H1 (cell line): ENCODE data around the gene UBE2E1. TPM values are rescaled to one million over a fixed set of nuclear protein-coding genes. Genes with fewer than 3 reads are reported as not detected.

Experiments used
- HDAC2 ChIP-seq, 2 experiments: fragments of 300-600 bp in 1 of 2; sonication (generic) in 1 of 2; IDR thresholded peaks; 2 replicates each; pipeline ENCODE4 v1.6.1; 2011 to 2012; ENCODE audit warnings: low read depth in 2 of 2, low read length in 2 of 2, mild to moderate bottlenecking in 2 of 2, moderate library complexity in 2 of 2, borderline replicate concordance in 1 of 2, inconsistent platforms in 1 of 2
- SP2 ChIP-seq: IDR thresholded peaks from 2 replicates; pipeline ENCODE4 v1.6.1; 2012; ENCODE audit warnings: mild to moderate bottlenecking, low read length, inconsistent platforms
- TAF7 ChIP-seq: optimal IDR thresholded peaks from 2 replicates; pipeline ENCODE3; 2011; ENCODE audit warnings: low read depth, mild to moderate bottlenecking, inconsistent platforms, low read length, moderate library complexity, borderline replicate concordance
- polyA plus RNA-seq, 7 experiments: library from polyadenylated mRNA; depleted of rRNA in 3 of 7; stranded (reverse) in 5 of 7; unstranded in 2 of 7; fragments of >200 nt in 5 of 7; fragments of 200-250 nt in 2 of 7; gene quantifications; 1 replicate in 5 of 7; 2 replicates in 1 of 7; 4 replicates in 1 of 7; pipeline versions ENCODE4 v1.2.1 to v1.2.3, GENCODE V29; 2011 to 2013; ENCODE audit warnings: missing spikeins in 2 of 7, mixed read lengths in 2 of 7
- total RNA-seq: library from RNA; stranded (reverse); fragmentation: NEBNext Ultra II Directional; extraction: Animal tissue kit (Norgen Biotek cat#: 25700); gene quantifications from 2 replicates; pipeline ENCODE4 v1.2.1, GENCODE V29; 2021
- TF ChIP-seq, protein P1 (sequence below): IDR thresholded peaks from 2 replicates; pipeline ENCODE4 v1.6.1; 2012; ENCODE audit warnings: low read length, inconsistent platforms

The UBE2E1 gene
- total and polyA plus RNA-seq, 2 of the 8 experiments (the other 6 are each of a cell fraction or from before 2014, with no cell fraction given) = 109 to 141 TPM

GRCh38 chr3:23806534-23807423, 1.0 kb downstream of the UBE2E1 start (continued):
- TF ChIP-seq, protein P1, sequence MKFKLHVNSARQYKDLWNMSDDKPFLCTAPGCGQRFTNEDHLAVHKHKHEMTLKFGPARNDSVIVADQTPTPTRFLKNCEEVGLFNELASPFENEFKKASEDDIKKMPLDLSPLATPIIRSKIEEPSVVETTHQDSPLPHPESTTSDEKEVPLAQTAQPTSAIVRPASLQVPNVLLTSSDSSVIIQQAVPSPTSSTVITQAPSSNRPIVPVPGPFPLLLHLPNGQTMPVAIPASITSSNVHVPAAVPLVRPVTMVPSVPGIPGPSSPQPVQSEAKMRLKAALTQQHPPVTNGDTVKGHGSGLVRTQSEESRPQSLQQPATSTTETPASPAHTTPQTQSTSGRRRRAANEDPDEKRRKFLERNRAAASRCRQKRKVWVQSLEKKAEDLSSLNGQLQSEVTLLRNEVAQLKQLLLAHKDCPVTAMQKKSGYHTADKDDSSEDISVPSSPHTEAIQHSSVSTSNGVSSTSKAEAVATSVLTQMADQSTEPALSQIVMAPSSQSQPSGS = no peak
- no peak for TF ChIP-seq TAF7
- no peak for TF ChIP-seq SP2
- TF ChIP-seq HDAC2 (IDR thresholded peaks at IDR 0.05; ENCODE audit: borderline replicate concordance in 1 of 2, low read depth in 2 of 2, low read length in 2 of 2) = no peak
- TF ChIP-seq, all 59 proteins: peak for 7
